ENCODE results near the gene C16orf54. TPM values are rescaled to one million over a fixed set of nuclear protein-coding genes. Genes with fewer than 3 reads are reported as not detected.
"Not testable (repeated sequence)": the region's sequence is repeated elsewhere in the genome, so short reads cannot be mapped to it uniquely, and the experiment has no call there.

The C16orf54 gene
- total RNA-seq, 1 donor from 2014 or later: not detected

GRCh38 chr16:29765167-29766032, 19.6 kb upstream of the C16orf54 start:
- DNase-seq (ENCODE audit: low read depth): no peak
- TF ChIP-seq CTCF (conservative IDR thresholded peaks at IDR 0.05; ENCODE audit: low read depth, low read length): no peak
- no peak overlapping the region for H3K4me3 ChIP-seq (ENCODE audit: low read depth, low read length)

GRCh38 chr16:29763326-29763725, 17.5 kb upstream of the C16orf54 start:
- TF ChIP-seq CTCF (conservative IDR thresholded peaks at IDR 0.05; ENCODE audit: low read depth, low read length): no peak
- no peak for DNase-seq (ENCODE audit: low read depth)
- no peak overlapping the region for H3K4me3 ChIP-seq (ENCODE audit: low read depth, low read length)

- H3K4me3 ChIP-seq (ENCODE audit: low read depth, low read length): no peak overlapping the region
- TF ChIP-seq CTCF (conservative IDR thresholded peaks at IDR 0.05; ENCODE audit: low read depth, low read length): no peak
- DNase-seq (ENCODE audit: low read depth): no peak
Observed at GRCh38 chr16:29761882-29762281, 16.1 kb upstream of the C16orf54 start.

- H3K4me3 ChIP-seq (ENCODE audit: low read depth, low read length); DNase-seq (ENCODE audit: low read depth): not testable (repeated sequence)
Observed at GRCh38 chr16:29761280-29761651, 15.5 kb upstream of the C16orf54 start.

GRCh38 chr16:29760567-29761279, 14.9 kb upstream of the C16orf54 start:
- no peak for TF ChIP-seq CTCF (conservative IDR thresholded peaks at IDR 0.05; ENCODE audit: low read depth, low read length)
- H3K4me3 ChIP-seq (ENCODE audit: low read depth, low read length): no peak overlapping the region
- no peak for DNase-seq (ENCODE audit: low read depth)

GRCh38 chr16:29757950-29758466, 12.2 kb upstream of the C16orf54 start:
- H3K4me3 ChIP-seq (ENCODE audit: low read depth, low read length): no peak overlapping the region
- peak; percentile 37 for DNase-seq (ENCODE audit: low read depth)
- peak; percentile 16 for TF ChIP-seq CTCF (conservative IDR thresholded peaks at IDR 0.05; ENCODE audit: low read depth, low read length)

- DNase-seq (ENCODE audit: low read depth); H3K4me3 ChIP-seq (ENCODE audit: low read depth, low read length): not testable (repeated sequence)
Observed at GRCh38 chr16:29757086-29757485, 11.3 kb upstream of the C16orf54 start.
